NCI-H146 treated with DMSO at 0.1 percent for 48 hours (cell line): ENCODE data around the gene PNPLA6.
"Not testable (repeated sequence)": the region's sequence is repeated elsewhere in the genome, so short reads cannot be mapped to it uniquely, and the experiment has no call there.

Experiments used
- DNase-seq: peaks from one replicate; lab custom pipeline; 2025; ENCODE audit not compliant: unreplicated experiment; lab: John Stamatoyannopoulos, UW

The PNPLA6 gene

DNA sequence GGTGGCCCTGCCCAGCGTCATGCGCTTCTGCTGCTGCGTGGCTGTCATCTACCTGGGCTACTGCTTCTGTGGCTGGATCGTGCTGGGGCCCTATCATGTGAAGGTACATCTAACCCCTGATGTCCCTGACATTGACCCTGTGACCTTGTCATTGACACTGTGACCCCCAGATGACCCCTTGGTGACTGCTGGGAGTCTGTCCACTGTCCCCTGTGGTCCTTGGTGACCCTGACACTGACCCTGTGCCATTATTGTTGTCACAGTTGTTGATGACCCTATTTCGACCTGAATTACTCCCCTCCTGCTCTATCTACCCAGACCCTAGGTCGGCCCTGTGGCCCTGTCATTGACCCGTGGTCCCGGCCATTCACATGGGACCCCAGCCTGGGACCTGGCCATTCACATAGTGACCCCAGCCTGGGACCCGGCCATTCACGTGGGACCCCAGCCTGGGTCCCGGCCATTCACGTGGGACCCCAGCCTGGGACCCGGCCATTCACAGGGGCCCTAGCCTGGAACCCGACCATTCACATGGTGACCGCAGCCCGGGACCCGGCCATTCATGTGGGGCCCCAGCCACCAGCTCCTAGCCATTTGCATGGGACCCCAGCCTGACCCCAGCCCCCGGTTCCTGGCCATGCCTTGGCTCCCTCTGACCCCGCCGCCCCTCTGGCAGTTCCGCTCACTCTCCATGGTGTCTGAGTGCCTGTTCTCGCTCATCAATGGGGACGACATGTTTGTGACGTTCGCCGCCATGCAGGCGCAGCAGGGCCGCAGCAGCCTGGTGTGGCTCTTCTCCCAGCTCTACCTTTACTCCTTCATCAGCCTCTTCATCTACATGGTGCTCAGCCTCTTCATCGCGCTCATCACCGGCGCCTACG lies 5.7 kb upstream of the PNPLA6 start:
- DNase-seq, result no peak

DNA sequence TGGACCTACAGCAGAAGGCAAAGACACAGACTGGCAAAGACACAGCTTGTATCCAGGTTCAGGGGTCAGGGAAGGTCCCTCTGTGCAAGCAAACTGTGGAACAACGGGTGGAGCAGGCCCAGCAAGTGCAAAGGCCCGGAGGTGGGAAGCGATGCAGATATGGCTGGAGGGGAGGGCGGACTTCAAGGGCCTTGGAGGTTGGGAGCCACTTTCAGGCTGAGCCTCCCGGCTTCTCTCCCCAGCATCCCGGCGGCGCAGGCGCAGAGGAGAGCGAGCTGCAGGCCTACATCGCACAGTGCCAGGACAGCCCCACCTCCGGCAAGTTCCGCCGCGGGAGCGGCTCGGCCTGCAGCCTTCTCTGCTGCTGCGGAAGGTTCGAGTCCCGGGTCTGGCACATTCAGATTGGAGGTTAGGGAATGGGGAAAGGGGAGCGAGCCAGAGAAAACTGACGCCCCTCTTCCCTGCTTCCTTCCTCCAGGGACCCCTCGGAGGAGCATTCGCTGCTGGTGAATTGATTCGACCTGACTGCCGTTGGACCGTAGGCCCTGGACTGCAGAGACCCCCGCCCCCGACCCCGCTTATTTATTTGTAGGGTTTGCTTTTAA lies 2.1 kb upstream of the PNPLA6 start:
- no peak for DNase-seq

GRCh38 chr19:7533925-7534480 lies 1.5 kb upstream of the PNPLA6 start:
- DNase-seq, result peak; percentile 35

DNA sequence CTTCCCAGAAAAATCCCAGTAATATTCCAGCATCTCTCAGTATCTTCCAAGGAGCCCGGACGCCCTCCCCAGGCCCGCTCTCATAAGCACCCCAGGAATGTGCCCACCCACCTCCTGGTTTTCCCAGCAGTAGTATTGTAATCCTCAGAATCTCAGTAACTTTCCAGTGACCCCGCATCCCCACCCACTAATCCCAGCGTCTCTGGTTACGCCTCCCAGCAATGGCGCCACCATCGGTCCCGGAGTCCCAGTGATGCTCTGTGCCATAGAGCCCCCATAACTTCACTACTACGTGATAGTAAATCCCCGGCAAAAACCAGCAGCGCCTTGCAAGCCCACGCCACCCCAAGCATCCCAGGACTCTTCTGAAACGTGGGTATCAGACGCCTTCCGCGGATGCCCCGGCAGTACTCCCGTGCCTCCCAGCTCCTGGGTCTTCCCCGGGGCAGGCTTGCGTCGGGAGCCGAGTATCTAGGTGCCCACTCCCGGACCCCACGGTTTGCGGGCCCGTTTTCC lies 928 bp upstream of the PNPLA6 start:
- no peak for DNase-seq

GRCh38 chr19:7535998-7536695 lies 630 bp downstream of the PNPLA6 start:
- DNase-seq, result no peak

- DNase-seq, result not testable (repeated sequence)
Observed at GRCh38 chr19:7538990-7539389, 3.5 kb downstream of the PNPLA6 start.

GRCh38 chr19:7539827-7540425 lies 4.4 kb downstream of the PNPLA6 start:
- DNase-seq, result no peak

GRCh38 chr19:7540761-7541474 lies 5.4 kb downstream of the PNPLA6 start:
- DNase-seq, result no peak

GRCh38 chr19:7541475-7541824 lies 5.9 kb downstream of the PNPLA6 start:
- DNase-seq, result no peak

DNA sequence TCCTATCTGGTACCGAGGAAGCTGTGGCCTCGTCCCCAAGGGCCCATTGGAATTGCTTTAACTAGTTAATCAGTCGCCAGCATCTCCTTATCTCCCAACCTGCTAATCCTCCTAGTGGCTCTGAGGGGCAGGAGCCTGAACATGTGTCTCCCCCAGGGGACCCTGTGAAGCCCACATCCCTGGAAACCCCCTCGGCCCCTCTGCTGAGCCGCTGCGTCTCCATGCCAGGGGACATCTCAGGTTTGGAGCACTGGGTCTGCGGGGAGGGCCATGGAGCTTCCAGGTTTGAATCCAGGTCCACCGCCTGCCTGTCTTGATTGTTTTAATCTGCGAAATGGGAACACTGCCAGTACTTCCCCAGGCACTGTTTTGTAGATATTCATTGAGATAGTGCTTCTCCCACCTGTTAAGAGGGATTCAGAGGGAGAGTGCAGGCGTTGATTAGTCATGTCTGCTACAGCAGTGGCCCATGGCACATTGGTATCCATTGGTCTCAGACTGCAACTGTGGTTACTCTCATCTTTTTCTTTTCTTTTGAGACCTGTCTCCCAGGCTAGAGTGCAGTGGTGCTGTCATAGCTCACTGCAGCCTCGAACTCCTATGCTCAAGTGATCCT lies 6.4 kb downstream of the PNPLA6 start:
- DNase-seq, result no peak

DNA sequence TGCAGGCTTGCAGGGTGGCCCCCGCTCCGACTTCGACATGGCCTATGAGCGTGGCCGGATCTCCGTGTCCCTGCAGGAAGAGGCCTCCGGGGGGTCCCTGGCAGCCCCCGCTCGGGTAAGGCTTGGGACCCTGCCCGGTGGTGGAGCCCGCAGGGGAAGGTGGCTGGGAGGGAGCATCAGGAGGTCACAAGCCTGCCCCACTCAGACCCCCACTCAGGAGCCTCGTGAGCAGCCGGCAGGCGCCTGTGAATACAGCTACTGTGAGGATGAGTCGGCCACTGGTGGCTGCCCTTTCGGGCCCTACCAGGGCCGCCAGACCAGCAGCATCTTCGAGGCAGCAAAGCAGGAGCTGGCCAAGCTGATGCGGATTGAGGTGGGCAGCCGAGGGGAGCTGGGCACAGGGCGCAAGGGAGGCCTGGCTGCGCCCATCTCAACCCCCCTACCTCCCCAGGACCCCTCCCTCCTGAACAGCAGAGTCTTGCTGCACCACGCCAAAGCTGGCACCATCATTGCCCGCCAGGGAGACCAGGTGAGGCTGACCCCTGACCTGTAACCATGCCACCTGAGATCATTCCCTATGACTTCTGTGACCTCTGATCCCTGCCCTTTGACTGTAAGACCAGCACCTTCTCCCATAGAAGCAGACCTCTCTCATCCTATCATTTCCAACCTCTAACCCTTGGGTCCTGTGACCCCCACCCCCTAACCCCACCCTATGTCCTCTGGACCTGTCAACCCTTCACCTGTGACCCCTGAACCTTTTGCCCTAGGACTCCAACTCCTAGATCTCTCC lies 7.2 kb downstream of the PNPLA6 start:
- DNase-seq, result no peak

DNA sequence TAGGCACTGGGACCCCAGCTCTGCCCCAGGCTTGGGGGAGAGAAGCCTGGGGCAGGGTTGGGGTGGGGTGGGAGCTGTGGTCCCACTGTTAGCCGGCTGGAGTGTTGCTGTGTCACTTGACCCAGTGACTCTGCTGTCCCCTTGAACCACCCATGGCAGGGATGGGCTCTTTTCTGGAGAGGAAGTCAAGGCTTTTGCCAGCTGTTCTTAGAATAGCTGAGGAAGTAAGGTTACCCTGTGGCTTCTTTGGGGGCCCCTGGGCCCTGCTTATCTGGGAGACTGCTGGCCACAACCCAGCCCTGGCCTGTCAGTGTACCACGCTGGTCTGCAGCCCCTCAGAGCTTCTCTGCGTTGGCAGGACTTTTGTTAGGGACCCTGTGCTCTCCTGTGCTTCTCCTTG lies 9.1 kb downstream of the PNPLA6 start:
- no peak for DNase-seq

DNA sequence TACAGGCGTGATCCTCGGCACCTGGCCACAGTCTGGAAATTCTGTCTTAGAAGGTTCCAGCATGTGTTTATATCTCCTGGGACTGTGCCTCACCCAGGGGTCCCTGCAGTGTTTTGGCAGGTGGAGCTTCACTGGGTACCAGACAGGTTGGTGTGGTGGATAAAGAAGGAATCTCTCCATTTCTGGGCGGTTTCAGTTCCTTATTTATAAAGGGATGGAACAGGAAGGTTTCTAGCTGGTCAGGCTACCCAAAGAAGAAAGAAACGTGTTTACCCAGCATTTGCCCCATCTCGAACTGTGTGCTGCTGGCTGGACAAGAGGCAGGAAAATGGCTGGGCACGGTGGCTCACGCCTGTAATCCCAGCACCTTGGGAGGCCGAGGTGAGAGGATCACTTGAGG lies 9.8 kb downstream of the PNPLA6 start:
- no peak for DNase-seq

DNA sequence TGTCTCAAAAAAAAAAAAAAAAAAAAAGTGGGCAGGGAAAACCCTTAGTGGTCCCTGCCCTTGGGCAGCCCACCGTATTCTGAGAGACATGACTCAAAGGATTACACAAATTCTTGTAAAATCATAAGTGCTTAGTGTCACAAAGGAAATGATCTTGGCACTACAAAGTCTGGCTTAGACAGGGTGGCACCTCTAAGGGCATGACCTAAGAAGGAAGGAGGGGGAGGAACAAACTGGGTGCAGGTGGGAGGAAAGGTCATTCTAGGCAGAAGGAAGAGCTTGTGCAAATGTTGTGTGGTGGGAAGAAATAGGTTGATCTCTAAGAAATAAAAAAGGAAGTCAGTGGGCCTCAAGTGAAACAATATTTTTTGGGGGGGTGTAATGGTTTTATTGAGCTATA lies 10.4 kb downstream of the PNPLA6 start:
- no peak for DNase-seq

DNA sequence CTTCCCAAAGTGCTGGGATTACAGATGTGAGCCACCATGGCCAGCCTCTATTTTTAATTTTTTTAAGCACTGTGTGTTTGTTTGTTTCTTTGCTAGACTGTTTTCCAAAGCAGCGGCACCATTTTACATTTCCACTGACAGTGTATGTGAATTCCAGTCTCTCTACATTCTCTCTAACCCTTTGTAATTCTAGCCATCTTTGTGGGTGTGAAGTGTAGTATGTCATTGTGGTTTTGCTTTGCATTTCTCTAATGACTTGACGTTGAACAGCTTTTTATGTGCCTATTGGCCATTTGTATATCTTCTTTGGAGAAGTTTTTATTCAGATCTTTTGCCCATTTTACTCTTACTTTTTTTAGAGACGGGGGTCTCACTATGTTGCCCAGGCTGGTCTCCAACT lies 11.6 kb downstream of the PNPLA6 start:
- DNase-seq, result no peak

GRCh38 chr19:7549429-7550148 lies 14.1 kb downstream of the PNPLA6 start:
- DNase-seq, result no peak

- DNase-seq, result no peak
Observed at GRCh38 chr19:7550169-7550770, 14.8 kb downstream of the PNPLA6 start.
